ENCODE data around the gene ZNF516. TPM values are rescaled to one million over a fixed set of nuclear protein-coding genes. Genes with fewer than 3 reads are reported as not detected.

ZNF516 gene
- total RNA-seq, 2 donors from 2014 or later: 23.1 to 23.6 TPM

- no peak for ATAC-seq
- intact Hi-C loops (cut with DNase I, micrococcal nuclease): loop anchor here in 1 of 2 donors (10.0 kb wide), 1 partner anchor 1116 kb away; no protein-coding TSS in a partner anchor
- DNase-seq: no peak
Measured at GRCh38 chr18:76350134-76351025, 144.7 kb downstream of the ZNF516 start.

DNA sequence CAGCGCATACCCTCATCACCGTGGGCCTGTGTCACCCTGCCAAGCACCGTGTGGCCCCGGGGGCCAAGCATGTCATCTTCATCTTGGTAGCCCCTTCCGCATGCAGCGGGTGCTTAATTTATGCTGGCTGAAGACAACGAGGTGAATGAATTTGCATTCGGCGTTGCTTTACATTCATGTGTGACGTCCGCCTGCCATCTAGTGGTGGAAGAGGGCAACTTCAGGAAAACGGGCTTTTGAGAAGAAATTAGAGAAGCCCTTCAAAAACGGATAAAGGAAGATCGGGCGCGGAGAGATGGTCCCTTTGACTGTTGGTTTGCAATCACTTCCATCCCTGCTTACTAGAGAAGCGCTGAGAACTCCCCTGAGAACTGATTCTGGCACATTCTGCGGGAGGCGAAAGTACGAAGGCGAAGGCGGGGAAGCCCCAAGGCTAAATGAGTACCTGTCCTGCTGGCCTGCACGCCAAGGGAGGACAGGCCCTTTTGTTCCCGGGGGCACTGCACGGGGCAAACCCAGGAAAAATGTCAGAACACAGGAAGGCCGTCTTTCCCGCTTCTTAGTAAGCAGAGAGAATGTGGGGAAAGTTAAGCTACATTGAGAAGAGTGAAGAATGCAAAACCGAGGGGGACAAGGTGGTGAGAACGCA is 145.9 kb downstream of the ZNF516 start:
- ATAC-seq: peak; percentile 65
- intact Hi-C loops (cut with DNase I, micrococcal nuclease): loop anchor here in 1 of 2 donors (10.0 kb wide), 1 partner anchor 1694 kb away; no protein-coding TSS in a partner anchor

GRCh38 chr18:76348267-76349066 is 146.6 kb downstream of the ZNF516 start:
- intact Hi-C loops (cut with DNase I, micrococcal nuclease): loop anchor here in 1 of 2 donors (10.0 kb wide), 1 partner anchor 1694 kb away; no protein-coding TSS in a partner anchor
- no peak for DNase-seq

More for the DNA sequence above, 145.9 kb downstream of the ZNF516 start:
- DNase-seq: peak in 1 of 2 donors; percentile 67

DNA sequence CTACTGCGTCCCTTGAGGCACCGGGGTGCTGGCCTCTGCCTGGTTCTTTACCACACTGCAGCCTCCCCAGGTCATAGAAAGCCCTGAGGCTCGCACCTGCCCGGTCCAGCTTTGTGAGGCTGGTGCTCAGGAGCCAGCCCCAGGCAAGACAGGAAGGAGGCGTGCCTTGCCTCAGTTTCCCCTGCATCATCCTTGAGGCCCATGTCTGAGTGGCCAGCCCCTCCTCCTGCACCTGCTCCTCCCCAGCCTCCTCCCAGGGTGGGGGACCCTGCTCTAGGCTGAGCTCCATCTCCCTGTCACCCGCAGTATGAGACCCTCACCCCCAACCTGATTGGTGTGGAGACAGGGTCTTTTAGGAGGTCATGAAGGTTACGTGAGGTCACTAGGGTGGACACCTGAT is 147.7 kb downstream of the ZNF516 start:
- ATAC-seq: no peak
- intact Hi-C loops (cut with DNase I, micrococcal nuclease): loop anchor here in 1 of 2 donors (10.0 kb wide), 1 partner anchor 1693 kb away; no protein-coding TSS in a partner anchor
- DNase-seq: no peak

More at GRCh38 chr18:76348267-76349066, 146.6 kb downstream of the ZNF516 start:
- ATAC-seq: peak; percentile 40

GRCh38 chr18:76346490-76347130 is 148.4 kb downstream of the ZNF516 start:
- DNase-seq: no peak
- intact Hi-C loops (cut with DNase I, micrococcal nuclease): loop anchor here in 1 of 2 donors (10.0 kb wide), 1 partner anchor 1692 kb away; no protein-coding TSS in a partner anchor
- ATAC-seq: no peak

DNA sequence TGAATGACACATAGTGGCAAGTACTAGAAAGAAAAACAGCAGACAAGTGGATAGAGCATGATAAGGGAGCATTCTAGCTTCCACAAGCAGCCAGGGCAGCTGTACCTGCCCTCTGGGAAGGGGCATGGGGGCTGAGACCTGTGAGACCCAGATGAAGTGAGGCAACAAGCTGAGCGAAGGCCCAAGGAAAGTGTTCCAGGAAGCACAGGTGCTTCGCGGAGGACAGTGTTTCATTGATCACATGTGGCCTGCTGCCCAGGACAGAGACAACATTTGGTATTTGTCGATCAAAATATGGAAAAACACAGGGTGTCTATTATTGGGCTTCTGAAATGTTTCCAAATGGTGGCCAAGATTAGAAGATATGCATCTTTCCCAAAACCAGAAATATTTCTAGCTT is 149.1 kb downstream of the ZNF516 start:
- DNase-seq (no peak), ATAC-seq (no peak)
- intact Hi-C loops (cut with DNase I, micrococcal nuclease): loop anchor here in 1 of 2 donors (10.0 kb wide), 1 partner anchor 1691 kb away; no protein-coding TSS in a partner anchor

- intact Hi-C loops (cut with DNase I, micrococcal nuclease): loop anchor here in 1 of 2 donors (10.0 kb wide), 1 partner anchor 1689 kb away; no protein-coding TSS in a partner anchor
- no peak for ATAC-seq
- DNase-seq: no peak
Measured at GRCh38 chr18:76343938-76344569, 151.0 kb downstream of the ZNF516 start.

- no peak for DNase-seq
- intact Hi-C loops (cut with DNase I, micrococcal nuclease): loop anchor here in 1 of 2 donors (10.0 kb wide), 1 partner anchor 1686 kb away; no protein-coding TSS in a partner anchor
- no peak for ATAC-seq
Measured at GRCh38 chr18:76340410-76340809, 154.6 kb downstream of the ZNF516 start.

GRCh38 chr18:76339246-76339620 is 155.8 kb downstream of the ZNF516 start:
- intact Hi-C loops (cut with DNase I, micrococcal nuclease): no loop called here
- DNase-seq (no peak), ATAC-seq (no peak)

DNA sequence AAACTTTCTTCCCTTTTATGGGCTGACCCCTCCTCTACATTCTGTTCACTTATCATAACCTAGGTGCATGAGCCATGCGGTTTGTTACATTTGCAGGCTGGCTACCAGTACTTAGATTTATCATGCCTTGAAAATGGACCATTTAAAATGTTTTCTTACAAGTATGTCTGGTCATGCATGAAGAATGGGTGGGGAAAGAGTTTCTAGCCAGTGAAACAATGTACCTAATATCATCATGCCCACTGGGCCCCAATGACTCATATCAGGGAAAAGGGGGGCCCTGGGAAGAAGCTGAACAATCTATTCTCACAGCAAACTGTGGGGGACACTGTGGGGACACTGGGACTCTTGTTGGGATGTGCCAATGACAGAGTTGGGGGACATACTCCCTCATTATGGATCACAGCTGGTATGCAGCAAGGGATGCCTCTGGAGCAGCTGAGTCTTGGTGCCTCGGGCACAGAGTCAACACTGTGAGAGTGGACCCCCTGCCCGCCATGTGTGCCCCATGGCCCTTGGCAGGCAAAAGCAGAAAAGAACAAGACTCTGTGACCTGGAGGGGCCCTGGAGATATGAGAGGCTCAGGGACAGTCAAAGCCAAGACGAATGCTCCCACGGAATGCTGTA is 156.3 kb downstream of the ZNF516 start:
- no peak for DNase-seq
- intact Hi-C loops (cut with DNase I, micrococcal nuclease): no loop called here
- no peak for ATAC-seq

GRCh38 chr18:76338088-76338487 is 157.0 kb downstream of the ZNF516 start:
- DNase-seq (no peak), ATAC-seq (no peak)
- intact Hi-C loops (cut with DNase I, micrococcal nuclease): no loop called here

DNA sequence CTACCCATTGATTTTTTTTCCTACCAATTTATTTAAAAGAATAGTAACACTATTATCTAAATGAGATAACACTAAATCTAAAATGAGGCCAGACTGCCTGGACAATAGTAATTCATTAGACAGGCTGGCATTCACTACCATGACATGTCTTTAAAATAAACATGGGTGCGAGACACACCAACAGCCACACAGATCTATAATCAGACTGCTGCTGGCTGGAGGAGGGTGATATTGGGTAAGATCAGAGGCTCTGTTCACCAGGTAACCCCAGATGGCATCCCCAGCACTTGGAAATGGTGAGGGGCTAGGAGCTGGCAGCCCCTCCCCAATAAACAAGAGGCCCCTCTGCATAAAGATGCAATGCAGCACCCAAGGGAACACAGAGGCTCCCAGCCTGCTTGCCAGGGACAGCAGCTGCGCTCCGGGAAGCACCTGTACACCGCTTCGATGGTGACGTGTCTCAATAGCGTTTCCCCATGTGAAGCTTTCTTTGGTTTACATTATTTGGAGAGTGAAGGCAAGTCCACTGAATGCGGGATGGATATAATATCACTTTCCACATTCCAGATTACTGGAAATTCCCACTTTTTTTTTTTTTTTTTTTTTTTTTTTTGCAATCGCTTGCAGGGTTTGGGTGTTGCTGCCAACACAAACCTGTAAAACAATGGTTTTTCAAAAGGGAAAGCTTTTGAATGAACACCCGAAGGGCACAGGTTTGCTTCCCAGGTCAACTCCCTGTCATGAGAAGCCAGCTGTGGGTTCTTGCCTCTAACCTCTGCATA is 159.0 kb downstream of the ZNF516 start:
- intact Hi-C loops (cut with DNase I, micrococcal nuclease): no loop called here
- no peak for DNase-seq
- no peak for ATAC-seq

GRCh38 chr18:76328140-76328539 is 166.9 kb downstream of the ZNF516 start:
- no peak for ATAC-seq
- no peak for DNase-seq
- intact Hi-C loops (cut with DNase I, micrococcal nuclease): no loop called here

GRCh38 chr18:76323891-76324290 is 171.2 kb downstream of the ZNF516 start:
- intact Hi-C loops (cut with DNase I, micrococcal nuclease): no loop called here
- ATAC-seq: no peak

DNA sequence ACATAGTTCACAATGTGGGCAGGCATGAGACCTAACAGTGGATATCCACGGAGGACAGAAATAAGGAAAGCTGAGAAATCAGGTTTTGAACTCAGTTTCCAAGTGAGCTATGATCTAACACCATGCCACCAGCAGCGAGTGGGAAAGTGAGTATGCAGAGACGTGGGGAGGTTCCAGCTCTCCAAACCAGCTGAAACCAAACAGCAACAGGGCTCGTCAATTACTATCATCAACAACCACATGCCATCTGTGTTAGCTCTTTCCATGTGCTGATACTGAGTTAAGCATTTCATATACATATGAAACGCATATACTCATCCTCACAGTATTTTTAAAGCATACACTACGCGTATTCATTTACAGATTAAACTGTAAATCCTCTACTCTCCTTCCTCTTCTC is 172.4 kb downstream of the ZNF516 start:
- ATAC-seq (no peak), DNase-seq (no peak)
- intact Hi-C loops (cut with DNase I, micrococcal nuclease): no loop called here

More at GRCh38 chr18:76323891-76324290, 171.2 kb downstream of the ZNF516 start:
- no peak for DNase-seq

- no peak for ATAC-seq
- intact Hi-C loops (cut with DNase I, micrococcal nuclease): no loop called here
- DNase-seq: no peak
Measured at GRCh38 chr18:76319366-76319765, 175.7 kb downstream of the ZNF516 start.

GRCh38 chr18:76318607-76319006 is 176.4 kb downstream of the ZNF516 start:
- DNase-seq (no peak), ATAC-seq (no peak)
- intact Hi-C loops (cut with DNase I, micrococcal nuclease): no loop called here

Data from left colon (tissue), 2 donors.